Osteoblast (primary cell): ENCODE data around the gene CC2D1A. TPM values are rescaled to one million over a fixed set of nuclear protein-coding genes. Genes with fewer than 3 reads are reported as not detected.
A peak's percentile ranks its signal among the peaks of the same experiment; 100 is the strongest.

Source experiments
- DNase-seq: peaks from one replicate; pipeline ENCODE4 v3.0.0; 2011; ENCODE audit warnings: low spot score, mixed read lengths; ENCODE audit not compliant: insufficient read length; ENCODE audit errors: missing footprints
- H2AFZ ChIP-seq: 2 replicates; pipeline ENCODE4 v1.6.0; 2011; ENCODE audit warnings: mild to moderate bottlenecking, low read length
- H3K27ac ChIP-seq: 2 replicates; pipeline ENCODE4 v1.5.1; 2011; ENCODE audit warnings: mild to moderate bottlenecking, low read depth, low read length, moderate library complexity
- H3K27me3 ChIP-seq: 2 replicates; pipeline ENCODE4 v1.6.0; 2012; ENCODE audit warnings: mild to moderate bottlenecking, control low read depth, inconsistent platforms, low read length, moderate library complexity; ENCODE audit not compliant: insufficient read depth
- H3K36me3 ChIP-seq: 2 replicates; pipeline ENCODE4 v1.5.1; 2011; ENCODE audit warnings: mild to moderate bottlenecking, low read length, control low read depth, moderate library complexity; ENCODE audit not compliant: insufficient read depth
- H3K4me1 ChIP-seq: 2 replicates; pipeline ENCODE4 v1.5.1; 2011; ENCODE audit warnings: mild to moderate bottlenecking, low read length, control low read depth, moderate library complexity; ENCODE audit not compliant: insufficient read depth
- H3K4me2 ChIP-seq: 2 replicates; pipeline ENCODE4 v1.6.0; 2011; ENCODE audit warnings: mild to moderate bottlenecking, low read length; ENCODE audit not compliant: insufficient read depth
- H3K4me3 ChIP-seq: fragments of 200-600 bp; sonication (generic); 3 replicates; pipeline ENCODE4 v1.5.1; 2012; ENCODE audit warnings: mild to moderate bottlenecking, low read length, inconsistent platforms; ENCODE audit not compliant: insufficient read depth
- H3K79me2 ChIP-seq: 2 replicates; pipeline ENCODE4 v1.6.0; 2012; ENCODE audit warnings: mild to moderate bottlenecking, low read length, control low read depth, inconsistent platforms; ENCODE audit not compliant: insufficient read depth
- H3K9me3 ChIP-seq: 2 replicates; pipeline ENCODE4 v1.5.1; 2011; ENCODE audit warnings: low read depth, low read length, control low read depth
- H4K20me1 ChIP-seq: 2 replicates; pipeline ENCODE4 v1.6.0; 2012; ENCODE audit warnings: mild to moderate bottlenecking, low read length, control low read depth; ENCODE audit not compliant: insufficient read depth
- CTCF ChIP-seq: IDR thresholded peaks from 2 replicates; pipeline ENCODE4 v1.5.1; 2011; ENCODE audit warnings: mild to moderate bottlenecking, low read depth, low read length, moderate library complexity; ENCODE audit errors: extremely low read depth
- total RNA-seq: library from RNA; depleted of rRNA; stranded (reverse); fragments of >200 nt; gene quantifications from 2 replicates; pipeline ENCODE4 v1.2.3, GENCODE V29; 2012

CC2D1A gene
- total RNA-seq, 1 donor, result 19.2 TPM

GRCh38 chr19:13881692-13882418 is 24.1 kb upstream of the CC2D1A start:
- no peaks in the 10 kb centered on the region for H3K9me3 ChIP-seq
- no peak for TF ChIP-seq CTCF
- no peaks in the 10 kb centered on the region for H3K36me3 ChIP-seq
- H3K27me3 ChIP-seq, result no peaks in the 10 kb centered on the region
- peak overlapping the region; percentile 88 for H2AFZ ChIP-seq
- no peaks in the 10 kb centered on the region for H4K20me1 ChIP-seq
- DNase-seq, result peak; percentile 99
- peak overlapping the region; percentile 48 for H3K27ac ChIP-seq
- no peaks in the 10 kb centered on the region for H3K79me2 ChIP-seq
- H3K4me2 ChIP-seq, result peak overlapping the region; percentile 16
- H3K4me3 ChIP-seq, result peak overlapping the region; percentile 10
- H3K4me1 ChIP-seq, result peaks cover 20% of the 10 kb centered on the region

GRCh38 chr19:13882419-13882795 is 23.6 kb upstream of the CC2D1A start:
- peak; percentile 56 for DNase-seq

GRCh38 chr19:13882836-13883235 is 23.2 kb upstream of the CC2D1A start:
- H4K20me1 ChIP-seq, result no peaks in the 10 kb centered on the region

More at GRCh38 chr19:13882419-13882795, 23.6 kb upstream of the CC2D1A start:
- H3K4me3 ChIP-seq, result no peak overlapping the region
- no peaks in the 10 kb centered on the region for H4K20me1 ChIP-seq
- peak overlapping the region; percentile 88 for H2AFZ ChIP-seq
- no peaks in the 10 kb centered on the region for H3K9me3 ChIP-seq
- no peaks in the 10 kb centered on the region for H3K36me3 ChIP-seq
- no peak overlapping the region for H3K27ac ChIP-seq
- peaks cover 25% of the 10 kb centered on the region for H3K4me1 ChIP-seq
- no peaks in the 10 kb centered on the region for H3K27me3 ChIP-seq
- no peak overlapping the region for H3K4me2 ChIP-seq
- H3K79me2 ChIP-seq, result no peaks in the 10 kb centered on the region
- no peak for TF ChIP-seq CTCF

More at GRCh38 chr19:13882836-13883235, 23.2 kb upstream of the CC2D1A start:
- Histone ChIP-seq H3K4me2 (no peak overlapping the region), H3K4me3 (no peak overlapping the region), H3K4me1 (peaks cover 27% of the 10 kb centered on the region), H3K36me3 (no peaks in the 10 kb centered on the region), H3K9me3 (no peaks in the 10 kb centered on the region), H3K79me2 (no peaks in the 10 kb centered on the region), H3K27me3 (no peaks in the 10 kb centered on the region), H2AFZ (no peak overlapping the region), H3K27ac (no peak overlapping the region)
- no peak for TF ChIP-seq CTCF
- peak; percentile 64 for DNase-seq
